ENCODE measurements around the gene SMIM3. TPM values are rescaled to one million over a fixed set of nuclear protein-coding genes. Genes with fewer than 3 reads are reported as not detected.

SMIM3 gene
- polyA plus RNA-seq, 2 of the 4 experiments (the other 2 are of a cell fraction): 4.5 to 4.6 TPM

- ChIA-PET POLR2A (no interaction called here), CTCF (interaction anchor here (0.6 to 3.2 kb wide), 5 partner anchors 9 to 288 kb away, joined by 3 to 15 read pairs (median 3); partner anchors contain the start of gene SMIM3)
- FAIRE-seq (no peak), DNase-seq (ENCODE audit: low read depth in 1 of 2, low spot score in 1 of 2) (no peak), ATAC-seq (no peak)
- Histone ChIP-seq H3K4me2 (no peak overlapping the region), H3K9me3 (peaks cover 8% of the 10 kb centered on the region; the same call in 1 of the 3 replicates), H3K4me3 (no peak overlapping the region), H3K4me1 (no peaks in the 10 kb centered on the region), H3K27ac (no peak overlapping the region)
- WGBS (ENCODE audit: missing lambda C conversion rate): 70% methylated on average over 2 of the region's 2 CpGs
- TF ChIP-seq FOSL2 (IDR thresholded peaks at IDR 0.05) (no peak), FOSL2 (CRISPR knock-in tag; IDR thresholded peaks at IDR 0.05) (no peak)
These were observed 14.0 kb upstream of the SMIM3 start for GRCh38 chr5:150764530-150764929.

DNA sequence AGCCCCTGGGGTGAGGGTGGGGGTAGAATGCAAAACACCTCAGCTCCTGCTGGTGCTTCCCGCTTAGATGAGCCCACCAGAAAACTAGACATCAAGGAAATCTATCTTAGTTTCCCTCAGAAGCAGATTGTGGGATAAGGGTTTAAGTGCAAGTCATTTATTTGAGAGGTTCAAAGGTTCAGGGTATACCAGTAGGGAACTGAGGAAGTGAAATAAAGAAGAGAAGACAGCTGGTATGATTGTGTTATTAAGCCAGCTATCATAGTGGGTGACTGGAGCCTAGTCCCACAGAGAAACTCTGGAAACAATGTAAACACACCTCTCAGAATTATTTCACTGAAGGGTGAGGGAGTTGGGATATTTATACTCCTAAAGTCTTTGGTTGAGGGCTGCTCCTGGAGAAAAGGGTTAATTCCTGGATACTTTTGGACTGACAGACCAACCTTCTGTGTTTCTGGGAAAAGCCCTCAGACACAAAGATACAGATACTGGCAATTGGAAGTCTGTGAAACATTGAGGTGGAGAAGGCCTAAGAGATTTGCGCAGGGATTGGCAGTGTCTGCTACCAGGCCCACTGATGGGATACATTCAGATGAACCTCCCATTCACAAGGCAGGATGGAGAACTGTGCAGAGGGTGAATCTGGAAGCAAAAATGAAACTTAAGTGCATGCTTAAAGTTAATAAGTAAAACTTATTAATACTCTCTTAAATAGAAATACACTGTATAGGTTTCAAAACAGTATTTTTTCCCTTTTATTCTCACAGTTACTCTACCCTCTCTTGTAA, 13.4 kb upstream of the SMIM3 start:
- Histone ChIP-seq H3K9me3 (peaks cover 8% of the 10 kb centered on the region; the same call in 1 of the 3 replicates), H3K27ac (no peak overlapping the region), H3K4me3 (no peak overlapping the region), H3K4me2 (no peak overlapping the region), H3K4me1 (no peaks in the 10 kb centered on the region)
- no peak for FAIRE-seq
- POLR2A ChIA-PET: no interaction called here
- TF ChIP-seq SREBF2 (IDR thresholded peaks at IDR 0.05) (no peak), CHD4 (IDR thresholded peaks at IDR 0.05; ENCODE audit: borderline replicate concordance) (no peak), MAX (IDR thresholded peaks at IDR 0.05) (no peak), RNF2 (IDR thresholded peaks at IDR 0.05; ENCODE audit: borderline replicate concordance, low read depth) (no peak), CBX8 (IDR thresholded peaks at IDR 0.05) (no peak), NFE2L2 (conservative IDR thresholded peaks at IDR 0.05; ENCODE audit: low read length) (no peak)
- no peak for ATAC-seq
- CTCF ChIA-PET: interaction anchor here (0.6 to 3.2 kb wide), 4 partner anchors 9 to 14 kb away, joined by 3 to 15 read pairs (median 3); partner anchors contain the start of gene SMIM3
- no peak for DNase-seq (ENCODE audit: low read depth in 1 of 2, low spot score in 1 of 2)
- WGBS (ENCODE audit: missing lambda C conversion rate): 62% methylated on average over 2 of the region's 2 CpGs

DNA sequence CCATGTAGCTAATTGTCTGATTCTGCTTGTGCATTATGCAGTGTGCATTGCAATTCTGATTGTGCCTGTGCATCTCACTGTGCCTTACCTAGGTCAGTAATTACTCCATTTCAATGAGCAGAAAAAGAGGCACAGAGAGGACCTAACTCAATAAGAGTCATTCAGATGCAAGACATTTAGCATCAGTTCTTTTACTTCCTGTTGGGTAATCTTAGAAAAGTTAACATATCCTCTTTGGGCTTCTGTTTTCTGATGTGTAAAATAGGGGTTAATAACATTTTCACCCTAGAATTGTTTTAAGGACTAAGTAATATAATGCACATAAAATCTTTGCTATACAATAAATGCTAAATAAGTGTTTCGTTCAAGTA, 12.8 kb upstream of the SMIM3 start:
- DNase-seq (ENCODE audit: low read depth in 1 of 2, low spot score in 1 of 2): no peak
- H3K4me2 ChIP-seq: no peak overlapping the region
- H3K4me3 ChIP-seq: no peak overlapping the region
- ATAC-seq: no peak
- POLR2A ChIA-PET: no interaction called here
- no peaks in the 10 kb centered on the region for H3K4me1 ChIP-seq
- no peak for FAIRE-seq
- H3K27ac ChIP-seq: no peak overlapping the region
- TF ChIP-seq, protein P1, sequence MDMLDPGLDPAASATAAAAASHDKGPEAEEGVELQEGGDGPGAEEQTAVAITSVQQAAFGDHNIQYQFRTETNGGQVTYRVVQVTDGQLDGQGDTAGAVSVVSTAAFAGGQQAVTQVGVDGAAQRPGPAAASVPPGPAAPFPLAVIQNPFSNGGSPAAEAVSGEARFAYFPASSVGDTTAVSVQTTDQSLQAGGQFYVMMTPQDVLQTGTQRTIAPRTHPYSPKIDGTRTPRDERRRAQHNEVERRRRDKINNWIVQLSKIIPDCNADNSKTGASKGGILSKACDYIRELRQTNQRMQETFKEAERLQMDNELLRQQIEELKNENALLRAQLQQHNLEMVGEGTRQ (IDR thresholded peaks at IDR 0.05): no peak
- no peak for TF ChIP-seq RAD21 (conservative IDR thresholded peaks at IDR 0.05 in 1 of 2, IDR thresholded peaks at IDR 0.05 in 1 of 2)
- no peak for TF ChIP-seq CTCF (IDR thresholded peaks at IDR 0.05)
- TF ChIP-seq HDAC2 (IDR thresholded peaks at IDR 0.05): no peak
- no peak for TF ChIP-seq PHF8 (IDR thresholded peaks at IDR 0.05; ENCODE audit: borderline replicate concordance, low read depth)
- no peak for TF ChIP-seq HOXB13 (CRISPR knock-in tag; IDR thresholded peaks at IDR 0.05; ENCODE audit: low read depth)
- no peak for TF ChIP-seq FOSL2 (IDR thresholded peaks at IDR 0.05)
- no peak for TF ChIP-seq FOSL2 (CRISPR knock-in tag; IDR thresholded peaks at IDR 0.05)
- TF ChIP-seq JUNB (IDR thresholded peaks at IDR 0.05): no peak
- TF ChIP-seq RARB (CRISPR knock-in tag; IDR thresholded peaks at IDR 0.05): no peak
- TF ChIP-seq, protein P2, sequence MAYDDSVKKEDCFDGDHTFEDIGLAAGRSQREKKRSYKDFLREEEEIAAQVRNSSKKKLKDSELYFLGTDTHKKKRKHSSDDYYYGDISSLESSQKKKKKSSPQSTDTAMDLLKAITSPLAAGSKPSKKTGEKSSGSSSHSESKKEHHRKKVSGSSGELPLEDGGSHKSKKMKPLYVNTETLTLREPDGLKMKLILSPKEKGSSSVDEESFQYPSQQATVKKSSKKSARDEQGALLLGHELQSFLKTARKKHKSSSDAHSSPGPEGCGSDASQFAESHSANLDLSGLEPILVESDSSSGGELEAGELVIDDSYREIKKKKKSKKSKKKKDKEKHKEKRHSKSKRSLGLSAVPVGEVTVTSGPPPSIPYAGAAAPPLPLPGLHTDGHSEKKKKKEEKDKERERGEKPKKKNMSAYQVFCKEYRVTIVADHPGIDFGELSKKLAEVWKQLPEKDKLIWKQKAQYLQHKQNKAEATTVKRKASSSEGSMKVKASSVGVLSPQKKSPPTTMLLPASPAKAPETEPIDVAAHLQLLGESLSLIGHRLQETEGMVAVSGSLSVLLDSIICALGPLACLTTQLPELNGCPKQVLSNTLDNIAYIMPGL (CRISPR knock-in tag; IDR thresholded peaks at IDR 0.05; ENCODE audit: borderline replicate concordance): no peak
- TF ChIP-seq KDM1A (IDR thresholded peaks at IDR 0.05; ENCODE audit: low read depth): no peak
- TF ChIP-seq MAFK (IDR thresholded peaks at IDR 0.05; ENCODE audit: partially characterized antibody): no peak
- no peak for TF ChIP-seq RFX5 (IDR thresholded peaks at IDR 0.05)
- TF ChIP-seq ESRRA (IDR thresholded peaks at IDR 0.05; ENCODE audit: borderline replicate concordance, low read length): no peak
- no peak for TF ChIP-seq POLR2A (IDR thresholded peaks at IDR 0.05; ENCODE audit: low read length)
- CTCF ChIA-PET: interaction anchor here (1.7 kb wide), 1 partner anchor 11 kb away, joined by 3 read pairs; no protein-coding TSS in a partner anchor
- 23% methylated on average over 1 of the region's 1 CpG for WGBS (ENCODE audit: missing lambda C conversion rate)
- H3K9me3 ChIP-seq: peaks cover 8% of the 10 kb centered on the region; the same call in 1 of the 3 replicates

All from A549 (cell line).